ENCODE measurements around the gene VWA5A.
"Not testable (repeated sequence)": the region's sequence is repeated elsewhere in the genome, so short reads cannot be mapped to it uniquely, and the experiment has no call there.

Gene VWA5A

GRCh38 chr11:124115782-124116616 is 749 bp downstream of the VWA5A start:
- peaks cover 23% of the 10 kb centered on the region for H3K36me3 Mint-ChIP-seq (ENCODE audit: low read depth)
- H3K4me3 Mint-ChIP-seq, result peak overlapping the region; percentile 86
- peaks cover 27% of the 10 kb centered on the region for H3K4me1 Mint-ChIP-seq (ENCODE audit: low read depth)
- no peaks in the 10 kb centered on the region for H3K9me3 Mint-ChIP-seq
- H3K27ac Mint-ChIP-seq, result peak overlapping the region; percentile 69
- no peaks in the 10 kb centered on the region for H3K27me3 Mint-ChIP-seq

- peaks cover 24% of the 10 kb centered on the region for H3K4me1 Mint-ChIP-seq (ENCODE audit: low read depth)
- no peak overlapping the region for H3K4me3 Mint-ChIP-seq
- H3K27ac Mint-ChIP-seq, result no peak overlapping the region
- H3K36me3 Mint-ChIP-seq (ENCODE audit: low read depth), result peaks cover 37% of the 10 kb centered on the region
- H3K27me3 Mint-ChIP-seq, result no peaks in the 10 kb centered on the region
- no peaks in the 10 kb centered on the region for H3K9me3 Mint-ChIP-seq
Measured at GRCh38 chr11:124119103-124119502, 3.9 kb downstream of the VWA5A start.

- Mint-ChIP-seq H3K36me3 (ENCODE audit: low read depth) (peaks cover 53% of the 10 kb centered on the region), H3K27ac (no peak overlapping the region), H3K9me3 (no peaks in the 10 kb centered on the region), H3K4me3 (no peak overlapping the region), H3K27me3 (no peaks in the 10 kb centered on the region), H3K4me1 (ENCODE audit: low read depth) (peaks cover 14% of the 10 kb centered on the region)
Measured at GRCh38 chr11:124120891-124121290, 5.6 kb downstream of the VWA5A start.

- H3K36me3 Mint-ChIP-seq (ENCODE audit: low read depth), result peaks cover 54% of the 10 kb centered on the region
- H3K4me1 Mint-ChIP-seq (ENCODE audit: low read depth), result peaks cover 3% of the 10 kb centered on the region
- H3K27me3 Mint-ChIP-seq, result no peaks in the 10 kb centered on the region
- H3K27ac Mint-ChIP-seq, result no peak overlapping the region
- no peak overlapping the region for H3K4me3 Mint-ChIP-seq
- H3K9me3 Mint-ChIP-seq, result no peaks in the 10 kb centered on the region
Measured at GRCh38 chr11:124122123-124122522, 6.9 kb downstream of the VWA5A start.

GRCh38 chr11:124123622-124124021 is 8.4 kb downstream of the VWA5A start:
- Mint-ChIP-seq H3K27me3 (no peaks in the 10 kb centered on the region), H3K9me3 (peaks cover 4% of the 10 kb centered on the region), H3K36me3 (ENCODE audit: low read depth) (peaks cover 48% of the 10 kb centered on the region), H3K27ac (no peak overlapping the region), H3K4me3 (no peak overlapping the region), H3K4me1 (ENCODE audit: low read depth) (no peaks in the 10 kb centered on the region)

GRCh38 chr11:124127134-124127533 is 11.9 kb downstream of the VWA5A start:
- not testable (repeated sequence) for H3K4me3 Mint-ChIP-seq; H3K27ac Mint-ChIP-seq; H3K27me3 Mint-ChIP-seq; H3K9me3 Mint-ChIP-seq; H3K4me1 Mint-ChIP-seq (ENCODE audit: low read depth)
- H3K36me3 Mint-ChIP-seq (ENCODE audit: low read depth), result peaks cover 31% of the 10 kb centered on the region

- Mint-ChIP-seq H3K27me3 (no peaks in the 10 kb centered on the region), H3K4me3 (no peak overlapping the region), H3K9me3 (peaks cover 8% of the 10 kb centered on the region), H3K36me3 (ENCODE audit: low read depth) (peaks cover 32% of the 10 kb centered on the region), H3K4me1 (ENCODE audit: low read depth) (no peaks in the 10 kb centered on the region), H3K27ac (no peak overlapping the region)
Measured at GRCh38 chr11:124143034-124143433, 27.8 kb downstream of the VWA5A start.

- Mint-ChIP-seq H3K4me3 (no peak overlapping the region), H3K9me3 (no peaks in the 10 kb centered on the region), H3K4me1 (ENCODE audit: low read depth) (no peaks in the 10 kb centered on the region), H3K36me3 (ENCODE audit: low read depth) (no peaks in the 10 kb centered on the region), H3K27me3 (no peaks in the 10 kb centered on the region), H3K27ac (no peak overlapping the region)
Measured at GRCh38 chr11:124147951-124148350, 32.7 kb downstream of the VWA5A start.

GRCh38 chr11:124150684-124151083 is 35.4 kb downstream of the VWA5A start:
- Mint-ChIP-seq H3K9me3 (no peaks in the 10 kb centered on the region), H3K27me3 (peaks cover 4% of the 10 kb centered on the region), H3K4me1 (ENCODE audit: low read depth) (no peaks in the 10 kb centered on the region), H3K36me3 (ENCODE audit: low read depth) (no peaks in the 10 kb centered on the region), H3K4me3 (no peak overlapping the region), H3K27ac (no peak overlapping the region)

GRCh38 chr11:124152770-124153407 is 37.6 kb downstream of the VWA5A start:
- no peaks in the 10 kb centered on the region for H3K36me3 Mint-ChIP-seq (ENCODE audit: low read depth)
- no peaks in the 10 kb centered on the region for H3K4me1 Mint-ChIP-seq (ENCODE audit: low read depth)
- peaks cover 16% of the 10 kb centered on the region for H3K27me3 Mint-ChIP-seq
- no peak overlapping the region for H3K4me3 Mint-ChIP-seq
- no peak overlapping the region for H3K27ac Mint-ChIP-seq
- no peaks in the 10 kb centered on the region for H3K9me3 Mint-ChIP-seq

GRCh38 chr11:124153821-124154220 is 38.6 kb downstream of the VWA5A start:
- Mint-ChIP-seq H3K4me3 (no peak overlapping the region), H3K9me3 (no peaks in the 10 kb centered on the region), H3K4me1 (ENCODE audit: low read depth) (no peaks in the 10 kb centered on the region), H3K27ac (no peak overlapping the region), H3K27me3 (peaks cover 16% of the 10 kb centered on the region), H3K36me3 (ENCODE audit: low read depth) (no peaks in the 10 kb centered on the region)

GRCh38 chr11:124159481-124159880 is 44.2 kb downstream of the VWA5A start:
- peaks cover 25% of the 10 kb centered on the region for H3K27me3 Mint-ChIP-seq
- no peak overlapping the region for H3K4me3 Mint-ChIP-seq
- H3K9me3 Mint-ChIP-seq, result no peaks in the 10 kb centered on the region
- no peak overlapping the region for H3K27ac Mint-ChIP-seq
- H3K36me3 Mint-ChIP-seq (ENCODE audit: low read depth), result no peaks in the 10 kb centered on the region
- H3K4me1 Mint-ChIP-seq (ENCODE audit: low read depth), result no peaks in the 10 kb centered on the region

- H3K4me3 Mint-ChIP-seq, result no peak overlapping the region
Measured at GRCh38 chr11:124160986-124161385, 45.7 kb downstream of the VWA5A start.

GRCh38 chr11:124167826-124168231 is 52.6 kb downstream of the VWA5A start:
- no peaks in the 10 kb centered on the region for H3K36me3 Mint-ChIP-seq (ENCODE audit: low read depth)
- peaks cover 3% of the 10 kb centered on the region for H3K27me3 Mint-ChIP-seq
- no peak overlapping the region for H3K27ac Mint-ChIP-seq
- H3K4me1 Mint-ChIP-seq (ENCODE audit: low read depth), result no peaks in the 10 kb centered on the region
- H3K4me3 Mint-ChIP-seq, result no peak overlapping the region
- no peaks in the 10 kb centered on the region for H3K9me3 Mint-ChIP-seq

More at GRCh38 chr11:124160986-124161385, 45.7 kb downstream of the VWA5A start:
- Mint-ChIP-seq H3K27me3 (peaks cover 23% of the 10 kb centered on the region), H3K9me3 (no peaks in the 10 kb centered on the region), H3K36me3 (ENCODE audit: low read depth) (no peaks in the 10 kb centered on the region), H3K27ac (no peak overlapping the region), H3K4me1 (ENCODE audit: low read depth) (no peaks in the 10 kb centered on the region)

GRCh38 chr11:124168796-124169195 is 53.5 kb downstream of the VWA5A start:
- Mint-ChIP-seq H3K27ac (no peak overlapping the region), H3K9me3 (no peaks in the 10 kb centered on the region), H3K4me1 (ENCODE audit: low read depth) (no peaks in the 10 kb centered on the region), H3K4me3 (no peak overlapping the region), H3K27me3 (peaks cover 3% of the 10 kb centered on the region), H3K36me3 (ENCODE audit: low read depth) (no peaks in the 10 kb centered on the region)
